Cardiac fibroblast (primary cell): ENCODE results near the gene MICU2.
A peak's percentile ranks its signal among the peaks of the same experiment; 100 is the strongest.

Experiments used
- DNase-seq, 2 donors: peaks; one replicate each; pipeline versions ENCODE4 v3.0.0 to v3.0.0-alpha.2; 2010; ENCODE audit warnings: low read depth in 2 of 2
- H3K4me3 ChIP-seq, 2 donors: replicated peaks in 1 of 2; 1 replicate in 1 of 2; 2 replicates in 1 of 2; pipeline ENCODE4 v1.5.1; 2011; ENCODE audit warnings: low read depth in 2 of 2, low read length in 2 of 2, mild to moderate bottlenecking in 2 of 2, moderate library complexity in 1 of 2
- TF ChIP-seq, protein P1 (sequence below): IDR thresholded peaks from one replicate; pipeline ENCODE4 v1.5.1; 2011; ENCODE audit warnings: low read depth, mild to moderate bottlenecking, low read length, inconsistent platforms

The MICU2 gene, protein sequence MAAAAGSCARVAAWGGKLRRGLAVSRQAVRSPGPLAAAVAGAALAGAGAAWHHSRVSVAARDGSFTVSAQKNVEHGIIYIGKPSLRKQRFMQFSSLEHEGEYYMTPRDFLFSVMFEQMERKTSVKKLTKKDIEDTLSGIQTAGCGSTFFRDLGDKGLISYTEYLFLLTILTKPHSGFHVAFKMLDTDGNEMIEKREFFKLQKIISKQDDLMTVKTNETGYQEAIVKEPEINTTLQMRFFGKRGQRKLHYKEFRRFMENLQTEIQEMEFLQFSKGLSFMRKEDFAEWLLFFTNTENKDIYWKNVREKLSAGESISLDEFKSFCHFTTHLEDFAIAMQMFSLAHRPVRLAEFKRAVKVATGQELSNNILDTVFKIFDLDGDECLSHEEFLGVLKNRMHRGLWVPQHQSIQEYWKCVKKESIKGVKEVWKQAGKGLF

DNA sequence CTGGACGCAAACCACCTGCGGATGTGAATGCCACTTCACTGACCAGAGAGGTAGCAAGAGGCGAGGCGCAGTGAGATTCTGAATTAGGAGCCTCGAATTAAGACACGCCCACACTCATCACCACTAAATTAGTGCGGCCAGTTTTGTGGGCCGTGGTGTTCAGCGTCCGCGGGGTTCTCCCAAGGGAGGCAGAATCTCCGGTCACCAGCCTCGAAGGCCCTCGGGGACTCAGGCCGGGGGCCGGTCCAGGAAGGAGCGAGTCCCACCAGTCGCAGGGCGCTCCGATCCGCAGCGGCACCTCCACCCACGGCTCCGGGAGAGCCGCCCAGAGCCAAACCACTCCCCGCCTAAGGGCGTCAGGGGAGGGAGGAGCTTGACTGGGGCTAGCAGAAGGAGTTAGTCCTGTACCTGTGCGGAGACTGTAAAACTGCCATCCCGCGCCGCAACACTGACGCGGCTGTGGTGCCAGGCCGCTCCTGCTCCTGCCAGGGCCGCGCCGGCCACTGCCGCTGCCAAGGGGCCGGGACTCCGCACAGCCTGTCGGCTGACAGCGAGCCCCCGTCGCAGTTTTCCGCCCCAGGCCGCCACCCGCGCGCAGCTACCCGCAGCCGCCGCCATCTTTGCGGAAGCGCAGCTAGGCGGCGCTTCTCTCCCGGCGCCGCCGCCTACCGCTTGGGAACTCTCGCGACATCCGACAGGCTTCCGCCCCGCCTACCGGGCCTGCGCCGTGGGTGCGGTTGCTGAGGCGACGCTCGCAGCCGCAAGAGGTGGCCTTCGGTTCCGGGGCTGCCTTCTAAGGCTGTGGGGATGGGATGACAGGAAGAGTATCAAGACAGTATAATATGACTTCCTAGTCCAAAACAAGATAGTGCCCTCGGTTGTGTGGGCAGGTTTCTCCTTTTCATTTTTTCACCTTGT lies at the start of gene MICU2:
Gene MICU2, minus strand, starts transcription at position 640 of the 918 bp plus-strand sequence. Its CDS starts 22 bp downstream, at position 618.
- peak; percentile 94 for DNase-seq
- TF ChIP-seq, protein P1, sequence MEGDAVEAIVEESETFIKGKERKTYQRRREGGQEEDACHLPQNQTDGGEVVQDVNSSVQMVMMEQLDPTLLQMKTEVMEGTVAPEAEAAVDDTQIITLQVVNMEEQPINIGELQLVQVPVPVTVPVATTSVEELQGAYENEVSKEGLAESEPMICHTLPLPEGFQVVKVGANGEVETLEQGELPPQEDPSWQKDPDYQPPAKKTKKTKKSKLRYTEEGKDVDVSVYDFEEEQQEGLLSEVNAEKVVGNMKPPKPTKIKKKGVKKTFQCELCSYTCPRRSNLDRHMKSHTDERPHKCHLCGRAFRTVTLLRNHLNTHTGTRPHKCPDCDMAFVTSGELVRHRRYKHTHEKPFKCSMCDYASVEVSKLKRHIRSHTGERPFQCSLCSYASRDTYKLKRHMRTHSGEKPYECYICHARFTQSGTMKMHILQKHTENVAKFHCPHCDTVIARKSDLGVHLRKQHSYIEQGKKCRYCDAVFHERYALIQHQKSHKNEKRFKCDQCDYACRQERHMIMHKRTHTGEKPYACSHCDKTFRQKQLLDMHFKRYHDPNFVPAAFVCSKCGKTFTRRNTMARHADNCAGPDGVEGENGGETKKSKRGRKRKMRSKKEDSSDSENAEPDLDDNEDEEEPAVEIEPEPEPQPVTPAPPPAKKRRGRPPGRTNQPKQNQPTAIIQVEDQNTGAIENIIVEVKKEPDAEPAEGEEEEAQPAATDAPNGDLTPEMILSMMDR = no peak
- H3K4me3 ChIP-seq = peak within 1 kb of the TSS; percentile 73 to 83

DNA sequence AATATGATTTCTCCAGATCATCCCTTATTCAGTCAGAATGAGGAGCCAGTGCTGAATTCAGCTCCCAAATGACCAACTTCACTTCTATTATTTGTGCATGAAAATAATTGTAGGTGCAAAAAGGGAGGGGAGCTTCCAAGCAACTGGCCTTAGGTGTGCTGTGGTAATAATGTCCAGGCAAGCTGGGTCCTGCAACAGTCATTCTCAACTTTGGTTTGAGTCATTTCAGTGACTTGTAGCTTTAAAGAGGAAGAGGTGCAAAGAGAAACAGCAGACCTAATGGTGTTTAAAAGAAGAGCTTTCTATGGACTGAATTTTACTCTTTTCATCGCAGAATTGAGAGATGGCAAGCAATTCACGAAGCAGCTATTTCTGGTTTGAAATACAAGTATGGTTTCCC lies 37.7 kb upstream of the MICU2 start:
- TF ChIP-seq, protein P1 = no peak
- DNase-seq = no peak
- no peak overlapping the region for H3K4me3 ChIP-seq

DNA sequence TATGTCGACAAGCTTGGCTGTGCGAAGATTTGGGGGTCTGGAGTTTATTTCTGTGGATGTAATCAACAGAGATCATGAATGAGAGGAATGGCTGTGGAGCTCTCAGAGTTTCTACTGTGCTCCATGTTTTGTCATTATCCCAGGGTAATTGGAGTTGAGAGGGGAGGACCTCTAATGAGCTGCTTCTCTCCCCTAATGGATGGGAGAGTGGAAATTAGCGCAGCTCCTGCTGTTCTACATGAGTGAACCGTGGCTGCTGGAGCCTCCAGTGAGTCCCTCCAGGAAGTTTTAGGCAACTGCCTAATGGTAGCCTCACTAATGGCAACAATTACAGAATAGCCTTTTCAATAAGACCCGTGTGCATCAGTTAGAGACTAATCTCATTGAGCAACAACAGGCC lies 35.6 kb upstream of the MICU2 start:
- no peak for DNase-seq
- TF ChIP-seq, protein P1 = no peak
- no peak overlapping the region for H3K4me3 ChIP-seq

DNA sequence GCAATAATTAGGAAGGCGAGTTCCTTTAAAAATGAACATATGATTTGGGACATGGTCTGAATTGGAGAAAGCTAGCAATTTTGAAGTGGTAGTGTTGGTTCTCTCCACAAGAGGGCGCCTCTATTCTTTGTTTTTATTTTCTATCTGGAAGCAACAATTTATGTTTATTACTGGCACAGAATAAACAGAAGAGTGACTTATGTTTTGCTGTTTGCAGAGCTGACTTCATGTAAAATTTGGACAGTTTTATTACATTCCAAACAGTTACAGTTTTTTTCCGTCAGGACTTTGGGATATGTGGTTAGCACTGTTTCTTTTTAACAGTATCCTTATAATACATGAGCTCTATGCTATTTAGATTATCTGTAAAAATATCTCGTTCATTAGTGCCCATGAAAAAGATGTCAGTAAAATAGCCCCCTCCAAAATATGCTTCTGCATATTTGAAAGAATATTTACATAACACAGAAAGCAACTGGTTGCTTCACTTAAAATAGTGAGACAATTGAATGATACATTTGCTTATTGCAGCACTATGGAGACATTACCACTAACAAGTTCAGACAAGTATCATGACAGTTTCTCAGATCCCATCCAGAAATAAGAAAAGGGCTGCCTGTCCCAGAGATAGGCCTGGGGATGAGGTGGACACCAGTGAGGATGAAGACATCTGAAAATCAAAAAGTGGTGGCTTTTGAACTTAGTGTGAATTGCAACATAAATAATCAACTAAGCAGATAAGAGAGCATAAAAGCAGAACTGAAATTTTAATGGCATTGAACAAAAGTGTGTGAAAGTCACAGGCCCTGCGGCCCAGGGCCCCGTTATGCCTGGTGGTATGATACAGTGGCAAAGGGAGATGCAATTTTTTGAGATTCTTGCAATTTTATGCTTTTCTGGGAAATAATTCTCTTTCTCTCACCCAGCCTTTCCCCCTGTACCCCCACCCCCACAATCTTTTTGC lies 34.6 kb upstream of the MICU2 start:
- TF ChIP-seq, protein P1 = peak; percentile 60
- no peak overlapping the region for H3K4me3 ChIP-seq
- DNase-seq = peak; percentile 42 to 55

DNA sequence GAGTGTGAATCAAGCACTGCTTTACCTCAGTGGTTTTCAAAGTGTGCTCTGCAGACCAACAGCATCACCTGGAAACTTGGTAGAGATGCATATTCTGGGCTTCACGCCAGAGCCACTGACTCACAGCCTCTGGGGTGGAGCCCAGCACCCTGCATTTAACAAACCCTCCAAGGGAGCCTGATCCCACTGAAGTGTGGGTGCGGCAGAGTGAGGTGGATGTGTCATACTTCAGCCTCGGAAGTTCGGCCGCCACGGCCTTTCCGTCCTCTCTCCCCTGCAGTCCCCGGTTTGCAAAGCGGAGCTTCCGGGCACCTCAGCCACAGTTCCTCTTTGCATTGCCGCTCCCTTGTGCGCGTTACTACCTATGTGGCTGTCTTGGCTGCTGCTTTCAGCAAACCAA lies 33.3 kb upstream of the MICU2 start:
- H3K4me3 ChIP-seq = no peak overlapping the region
- TF ChIP-seq, protein P1 = no peak
- peak; percentile 13 to 72 for DNase-seq

DNA sequence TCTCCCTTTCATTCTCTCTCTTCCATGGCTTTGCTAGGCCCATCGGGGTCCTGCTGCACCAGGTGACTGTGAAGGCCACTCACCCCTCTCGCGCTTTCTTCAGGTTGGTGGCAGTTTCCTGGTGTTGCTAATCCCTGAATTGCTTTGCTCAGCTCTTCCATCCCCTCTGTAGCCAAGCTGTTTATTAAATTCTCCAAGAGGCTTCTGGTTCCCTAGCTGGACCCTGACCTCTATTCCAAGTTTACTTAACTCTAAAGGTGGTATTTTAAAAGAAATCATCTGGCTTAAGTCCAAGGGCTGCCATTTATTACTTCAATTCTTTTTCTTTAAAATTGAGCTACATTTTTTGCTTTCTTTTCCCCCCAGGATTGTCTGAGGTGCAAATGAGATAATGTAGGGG lies 32.7 kb upstream of the MICU2 start:
- TF ChIP-seq, protein P1 = no peak
- H3K4me3 ChIP-seq = no peak overlapping the region
- no peak for DNase-seq
